Cardiac muscle cell (in vitro differentiated cells and primary cell): ENCODE results near the gene TTC39A. TPM values are rescaled to one million over a fixed set of nuclear protein-coding genes. Genes with fewer than 3 reads are reported as not detected.

Experiments used
- DNase-seq, 2 donors: peaks; one replicate each; pipeline versions ENCODE4 v3.0.0 to v3.0.0-alpha.2; 2010 to 2017; ENCODE audit warnings: low read depth in 1 of 2, low spot score in 1 of 2
- H3K27ac ChIP-seq: fragments of 200-600 bp; sonication (generic); 2 replicates; pipeline ENCODE4 v1.5.1; 2016
- H3K27me3 ChIP-seq: fragments of 200-600 bp; sonication (generic); 2 replicates; pipeline ENCODE4 v1.6.0; 2016; ENCODE audit warnings: control low read depth
- H3K36me3 ChIP-seq: fragments of 200-600 bp; sonication (generic); 2 replicates; pipeline ENCODE4 v1.5.1; 2016; ENCODE audit warnings: control low read depth
- H3K4me1 ChIP-seq: fragments of 200-600 bp; sonication (generic); 2 replicates; pipeline ENCODE4 v1.8.1; 2017; ENCODE audit warnings: low read depth, mild to moderate bottlenecking, mixed run types
- H3K4me3 ChIP-seq: fragments of 200-600 bp; sonication (generic); 2 replicates; pipeline ENCODE4 v1.5.1; 2016; ENCODE audit warnings: mild to moderate bottlenecking
- H3K9me3 ChIP-seq: fragments of 200-600 bp; sonication (generic); 2 replicates; pipeline ENCODE4 v1.5.1; 2017; ENCODE audit warnings: low read depth, mild to moderate bottlenecking, control low read depth
- polyA plus RNA-seq: library from polyadenylated mRNA; unstranded; fragments of >200 nt; fragmentation: Nextera tagmentation; extraction: Ambion mirVana; gene quantifications from 2 replicates; pipeline ENCODE4 v1.2.1, GENCODE V29; 2016
- total RNA-seq: library from RNA; depleted of rRNA; stranded (reverse); fragments of >200 nt; gene quantifications from 2 replicates; pipeline ENCODE4 v1.2.3, GENCODE V29; 2016
- TF ChIP-seq, protein P1 (sequence below): IDR thresholded peaks from 2 replicates; pipeline ENCODE4 v1.5.1; 2012; ENCODE audit warnings: low read depth, mild to moderate bottlenecking, low read length

The TTC39A gene
- total and polyA plus RNA-seq, 2 experiments from 2014 or later: 8.1 to 15.6 TPM

DNA sequence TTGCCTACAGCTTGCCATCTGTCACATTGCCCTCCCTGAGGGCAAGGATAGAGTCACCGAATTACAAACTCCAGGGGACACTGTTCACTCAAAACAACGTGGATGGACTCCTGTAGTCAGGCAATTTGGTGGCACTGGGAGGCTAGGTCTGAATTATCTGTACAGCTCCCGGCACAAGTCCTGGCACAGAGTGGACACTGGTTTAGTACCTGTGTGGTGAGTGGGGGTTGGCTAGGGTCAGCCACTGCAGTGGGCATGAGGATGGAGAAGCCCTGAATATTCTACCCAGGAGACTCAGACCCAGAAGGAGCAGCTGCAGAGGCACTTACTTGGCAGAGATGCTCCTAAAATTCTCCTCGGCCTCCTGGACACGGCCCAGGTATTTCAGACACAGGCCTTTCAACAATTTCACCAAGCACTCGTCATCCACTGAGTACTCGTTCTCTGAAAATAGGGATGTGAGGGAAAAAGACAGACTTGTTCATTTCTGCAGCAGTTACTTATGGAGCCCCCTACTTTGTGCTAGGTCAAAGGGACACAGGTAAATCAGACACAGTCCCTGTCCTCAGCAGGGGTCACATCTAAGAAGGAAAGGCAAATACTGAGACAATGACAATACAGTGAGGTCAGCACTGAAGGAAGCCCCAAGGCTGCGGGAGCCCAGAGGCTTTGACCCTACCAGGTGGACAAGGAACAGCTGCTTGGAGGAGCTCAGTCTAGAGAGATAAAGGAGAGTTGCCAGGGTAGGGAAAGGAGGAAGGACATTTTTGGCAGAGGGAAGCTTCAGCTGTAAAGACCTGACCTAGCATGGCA is 40.5 kb downstream of the TTC39A start:
- Histone ChIP-seq H3K4me3 (no peak overlapping the region), H3K36me3 (no peaks in the 10 kb centered on the region), H3K27ac (no peak overlapping the region), H3K27me3 (no peaks in the 10 kb centered on the region), H3K9me3 (no peaks in the 10 kb centered on the region), H3K4me1 (peaks cover 1% of the 10 kb centered on the region)
- TF ChIP-seq, protein P1, sequence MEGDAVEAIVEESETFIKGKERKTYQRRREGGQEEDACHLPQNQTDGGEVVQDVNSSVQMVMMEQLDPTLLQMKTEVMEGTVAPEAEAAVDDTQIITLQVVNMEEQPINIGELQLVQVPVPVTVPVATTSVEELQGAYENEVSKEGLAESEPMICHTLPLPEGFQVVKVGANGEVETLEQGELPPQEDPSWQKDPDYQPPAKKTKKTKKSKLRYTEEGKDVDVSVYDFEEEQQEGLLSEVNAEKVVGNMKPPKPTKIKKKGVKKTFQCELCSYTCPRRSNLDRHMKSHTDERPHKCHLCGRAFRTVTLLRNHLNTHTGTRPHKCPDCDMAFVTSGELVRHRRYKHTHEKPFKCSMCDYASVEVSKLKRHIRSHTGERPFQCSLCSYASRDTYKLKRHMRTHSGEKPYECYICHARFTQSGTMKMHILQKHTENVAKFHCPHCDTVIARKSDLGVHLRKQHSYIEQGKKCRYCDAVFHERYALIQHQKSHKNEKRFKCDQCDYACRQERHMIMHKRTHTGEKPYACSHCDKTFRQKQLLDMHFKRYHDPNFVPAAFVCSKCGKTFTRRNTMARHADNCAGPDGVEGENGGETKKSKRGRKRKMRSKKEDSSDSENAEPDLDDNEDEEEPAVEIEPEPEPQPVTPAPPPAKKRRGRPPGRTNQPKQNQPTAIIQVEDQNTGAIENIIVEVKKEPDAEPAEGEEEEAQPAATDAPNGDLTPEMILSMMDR: no peak
- DNase-seq: no peak

DNA sequence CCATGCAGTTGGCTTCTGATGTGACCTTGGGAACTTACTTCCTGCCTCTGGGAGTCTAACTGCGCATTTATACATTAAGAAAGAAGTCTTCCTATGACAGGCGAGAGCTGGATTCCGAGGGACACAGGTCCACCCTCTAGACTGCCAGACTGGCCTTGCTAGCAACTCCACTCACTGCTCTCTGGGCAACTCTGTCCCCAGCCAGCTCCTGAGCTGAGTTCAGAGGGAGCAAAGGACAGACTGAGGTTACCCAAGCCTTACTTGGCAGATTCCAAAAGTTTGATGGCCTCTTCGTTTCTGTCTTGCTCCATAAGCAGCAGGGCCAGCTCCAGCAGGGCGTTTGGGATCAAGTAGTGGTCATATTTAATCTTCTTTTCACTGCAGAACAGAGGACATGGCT is 41.8 kb downstream of the TTC39A start:
- no peak overlapping the region for H3K27ac ChIP-seq
- TF ChIP-seq, protein P1: no peak
- H3K27me3 ChIP-seq: no peaks in the 10 kb centered on the region
- no peaks in the 10 kb centered on the region for H3K9me3 ChIP-seq
- DNase-seq: no peak
- peaks cover 10% of the 10 kb centered on the region for H3K4me1 ChIP-seq
- H3K4me3 ChIP-seq: no peak overlapping the region
- no peaks in the 10 kb centered on the region for H3K36me3 ChIP-seq

DNA sequence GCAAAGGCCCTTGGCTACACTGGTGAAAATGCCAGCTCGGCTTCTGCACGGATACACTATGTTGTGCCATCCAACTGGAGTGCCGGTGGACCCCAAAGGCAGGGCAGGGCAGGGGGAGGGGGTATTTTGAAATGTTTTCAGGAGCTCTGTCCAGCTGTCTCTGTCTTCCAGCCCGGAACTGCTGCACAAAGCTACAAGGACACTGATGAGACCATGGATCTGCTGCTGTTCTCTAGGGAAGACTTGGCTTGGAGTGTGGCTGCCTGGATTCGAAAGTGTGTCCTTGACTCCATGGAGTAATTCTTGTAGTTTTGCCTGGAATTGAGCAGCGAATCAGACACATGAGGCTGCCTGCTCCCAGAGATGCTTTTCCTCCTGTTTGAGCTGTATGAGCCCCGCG is 42.4 kb downstream of the TTC39A start:
- DNase-seq: no peak

DNA sequence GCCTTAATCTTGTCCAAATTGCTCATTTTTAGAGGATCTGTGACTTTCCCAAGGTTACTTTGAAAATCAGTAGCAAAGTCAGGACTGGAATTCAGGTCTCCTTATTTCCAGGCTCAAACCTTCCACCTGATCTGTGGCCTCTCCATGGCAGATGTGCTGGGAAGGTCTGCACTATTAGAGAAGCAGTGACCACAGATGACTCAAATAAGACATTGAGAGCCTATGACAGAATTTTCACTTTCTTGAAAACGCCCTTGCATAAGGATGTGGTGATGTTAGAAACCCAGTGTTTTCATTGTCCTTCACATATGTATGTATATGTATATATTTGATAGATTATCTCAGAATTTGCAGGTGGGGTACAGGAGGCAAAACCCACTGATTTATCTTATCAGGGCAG is 45.3 kb downstream of the TTC39A start:
- peak overlapping the region; percentile 18 for H3K27ac ChIP-seq
- no peak for DNase-seq

More for the DNA sequence above, 42.4 kb downstream of the TTC39A start:
- no peak overlapping the region for H3K4me3 ChIP-seq
- TF ChIP-seq, protein P1: no peak
- peaks cover 10% of the 10 kb centered on the region for H3K4me1 ChIP-seq
- H3K27ac ChIP-seq: no peak overlapping the region
- no peaks in the 10 kb centered on the region for H3K36me3 ChIP-seq
- H3K9me3 ChIP-seq: no peaks in the 10 kb centered on the region
- no peaks in the 10 kb centered on the region for H3K27me3 ChIP-seq

DNA sequence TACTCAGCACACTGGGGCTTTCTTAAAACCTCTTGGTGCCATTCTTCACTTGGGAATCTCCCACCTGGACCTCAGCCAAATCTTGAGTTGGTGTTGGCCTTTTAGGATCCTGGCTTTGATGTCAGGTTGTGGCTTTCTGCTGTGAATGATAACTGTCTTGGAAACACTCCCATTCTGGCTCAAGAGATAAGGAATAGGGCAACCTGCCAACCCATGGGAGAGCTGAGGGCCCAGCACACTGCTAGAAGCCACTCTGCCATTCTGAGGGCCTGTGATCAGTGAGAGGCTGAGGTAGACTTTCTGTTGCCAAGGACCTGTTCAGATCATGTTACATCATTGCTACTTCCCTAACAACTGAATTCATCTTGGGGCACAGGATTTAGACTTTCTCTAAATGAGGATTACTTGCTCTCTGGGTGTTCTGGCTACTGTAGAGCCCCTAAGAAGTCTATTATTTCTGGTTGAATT is 45.8 kb downstream of the TTC39A start:
- peak; percentile 51 to 68 for DNase-seq
- H3K27me3 ChIP-seq: no peaks in the 10 kb centered on the region
- H3K4me1 ChIP-seq: peaks cover 10% of the 10 kb centered on the region
- H3K27ac ChIP-seq: peak overlapping the region; percentile 18
- H3K36me3 ChIP-seq: no peaks in the 10 kb centered on the region
- no peaks in the 10 kb centered on the region for H3K9me3 ChIP-seq
- TF ChIP-seq, protein P1: no peak
- no peak overlapping the region for H3K4me3 ChIP-seq

More for the DNA sequence above, 45.3 kb downstream of the TTC39A start:
- Histone ChIP-seq H3K4me1 (peaks cover 10% of the 10 kb centered on the region), H3K9me3 (no peaks in the 10 kb centered on the region), H3K36me3 (no peaks in the 10 kb centered on the region), H3K4me3 (no peak overlapping the region), H3K27me3 (no peaks in the 10 kb centered on the region)
- TF ChIP-seq, protein P1: no peak
